OCI-LY1 (cell line): Measurements from ENCODE around the gene SAE1.

Experiments used
- H2AFZ ChIP-seq: fragments of 200-600 bp; sonication (generic), shearing (Covaris generic); 2 replicates; pipeline ENCODE4 v1.6.0; 2014; ENCODE audit warnings: antibody characterized with exemption, mild to moderate bottlenecking, low read length
- H3F3A ChIP-seq: fragments of 200-600 bp; sonication (generic), shearing (Covaris generic); 2 replicates; pipeline ENCODE4 v1.6.0; 2014; ENCODE audit warnings: mild to moderate bottlenecking, antibody characterized with exemption, low read length, moderate library complexity; ENCODE audit not compliant: insufficient read depth
- H3K27ac ChIP-seq: fragments of 200-600 bp; sonication (generic); 2 replicates; pipeline ENCODE4 v1.5.1; 2014; ENCODE audit warnings: low read length, mixed run types, mild to moderate bottlenecking, low read depth; ENCODE audit not compliant: poor library complexity, severe bottlenecking
- H3K27me3 ChIP-seq: fragments of 200-600 bp; sonication (generic); 2 replicates; pipeline ENCODE4 v1.6.0; 2014; ENCODE audit warnings: antibody characterized with exemption, mild to moderate bottlenecking, low read length, moderate library complexity; ENCODE audit not compliant: insufficient read depth
- H3K36me3 ChIP-seq: fragments of 200-600 bp; sonication (generic); 2 replicates; pipeline ENCODE4 v1.6.1; 2014; ENCODE audit warnings: mild to moderate bottlenecking, antibody characterized with exemption, low read length, moderate library complexity, mixed read lengths; ENCODE audit not compliant: insufficient read depth
- H3K4me1 ChIP-seq: fragments of 200-600 bp; sonication (generic); 2 replicates; pipeline ENCODE4 v1.5.1; 2014; ENCODE audit warnings: mild to moderate bottlenecking, low read length, moderate library complexity; ENCODE audit not compliant: insufficient read depth, severe bottlenecking
- H3K4me2 ChIP-seq: fragments of 200-600 bp; sonication (generic), shearing (Covaris generic); 2 replicates; pipeline ENCODE4 v1.6.1; 2014; ENCODE audit warnings: low read length
- H3K4me3 ChIP-seq: fragments of 200-600 bp; sonication (generic); 2 replicates; pipeline ENCODE4 v1.5.1; 2014; ENCODE audit warnings: low read length, low read depth, mild to moderate bottlenecking, mixed read lengths; ENCODE audit not compliant: poor library complexity, severe bottlenecking
- H3K79me2 ChIP-seq: fragments of 200-600 bp; shearing (Covaris generic); 2 replicates; pipeline ENCODE4 v1.6.1; 2016; ENCODE audit warnings: mixed run types, low read length, mixed read lengths; ENCODE audit not compliant: insufficient read depth
- H3K9ac ChIP-seq: fragments of 200-600 bp; sonication (generic), shearing (Covaris generic); 2 replicates; pipeline ENCODE4 v1.6.1; 2014; ENCODE audit warnings: mild to moderate bottlenecking, low read length, mixed read lengths
- H3K9me2 ChIP-seq: fragments of 200-600 bp; sonication (generic), shearing (Covaris generic); 2 replicates; pipeline ENCODE4 v1.6.1; 2014; ENCODE audit warnings: low read depth, mild to moderate bottlenecking, low read length, mixed read lengths
- H3K9me3 ChIP-seq: fragments of 200-600 bp; shearing (Covaris generic); 2 replicates; pipeline ENCODE4 v1.6.1; 2014; ENCODE audit warnings: low read length, mixed read lengths
- H4K20me1 ChIP-seq: fragments of 200-600 bp; sonication (generic), shearing (Covaris generic); 2 replicates; pipeline ENCODE4 v1.6.0; 2016; ENCODE audit warnings: mild to moderate bottlenecking, low read length; ENCODE audit not compliant: insufficient read depth
- CTCF ChIP-seq: fragments of 200-600 bp; sonication (generic), shearing (Covaris generic); IDR thresholded peaks from 2 replicates; pipeline ENCODE4 v1.5.1; 2017; ENCODE audit warnings: mild to moderate bottlenecking, antibody characterized with exemption, low read length, moderate library complexity, mixed read lengths
- EZH2 ChIP-seq: fragments of 200-600 bp; sonication (generic), shearing (Covaris generic); IDR thresholded peaks from 2 replicates; pipeline ENCODE4 v1.8.0; 2017; ENCODE audit warnings: borderline replicate concordance, mixed run types, mild to moderate bottlenecking, antibody characterized with exemption, low read length, moderate library complexity, mixed read lengths

Gene SAE1

GRCh38 chr19:47239610-47240296 lies 109.1 kb downstream of the SAE1 start:
- Histone ChIP-seq H3K27me3 (no peaks in the 10 kb centered on the region; the same call in 1 of the 2 replicates), H2AFZ (no peak overlapping the region)

GRCh38 chr19:47240556-47240955 lies 109.9 kb downstream of the SAE1 start:
- Histone ChIP-seq H3K9ac (no peak overlapping the region), H3K79me2 (no peaks in the 10 kb centered on the region), H3K4me2 (no peak overlapping the region), H3K36me3 (no peaks in the 10 kb centered on the region), H3K4me3 (no peak overlapping the region), H4K20me1 (no peaks in the 10 kb centered on the region), H3K9me3 (no peaks in the 10 kb centered on the region), H3K27ac (no peak overlapping the region), H3K27me3 (no peaks in the 10 kb centered on the region; the same call in 1 of the 2 replicates), H3K9me2 (no peaks in the 10 kb centered on the region), H2AFZ (no peak overlapping the region), H3F3A (peaks cover 5% of the 10 kb centered on the region; the same call in 1 of the 2 replicates), H3K4me1 (peaks cover 35% of the 10 kb centered on the region)
- TF ChIP-seq CTCF (no peak), EZH2 (no peak)

More at GRCh38 chr19:47239610-47240296, 109.1 kb downstream of the SAE1 start:
- H3K4me3 ChIP-seq, result no peak overlapping the region
- TF ChIP-seq EZH2, result no peak
- TF ChIP-seq CTCF, result no peak
- H3K9ac ChIP-seq, result no peak overlapping the region
- H3K4me2 ChIP-seq, result peak overlapping the region; percentile 30
- H3K79me2 ChIP-seq, result no peaks in the 10 kb centered on the region
- no peaks in the 10 kb centered on the region for H3K9me2 ChIP-seq
- peaks cover 34% of the 10 kb centered on the region for H3K4me1 ChIP-seq
- H3K27ac ChIP-seq, result no peak overlapping the region
- no peaks in the 10 kb centered on the region for H4K20me1 ChIP-seq
- no peaks in the 10 kb centered on the region for H3K9me3 ChIP-seq
- H3K36me3 ChIP-seq, result no peaks in the 10 kb centered on the region
- peaks cover 5% of the 10 kb centered on the region; the same call in 1 of the 2 replicates for H3F3A ChIP-seq

- H3K4me2 ChIP-seq, result peak overlapping the region; percentile 27; the same call in 1 of the 2 replicates
- no peaks in the 10 kb centered on the region; the same call in 1 of the 2 replicates for H3K27me3 ChIP-seq
- peaks cover 35% of the 10 kb centered on the region for H3K4me1 ChIP-seq
- H3K79me2 ChIP-seq, result no peaks in the 10 kb centered on the region
- TF ChIP-seq CTCF (no peak), EZH2 (no peak)
- peaks cover 5% of the 10 kb centered on the region; the same call in 1 of the 2 replicates for H3F3A ChIP-seq
- no peaks in the 10 kb centered on the region for H4K20me1 ChIP-seq
- H3K36me3 ChIP-seq, result no peaks in the 10 kb centered on the region
- no peak overlapping the region for H2AFZ ChIP-seq
- H3K27ac ChIP-seq, result no peak overlapping the region
- H3K9ac ChIP-seq, result no peak overlapping the region
- no peaks in the 10 kb centered on the region for H3K9me3 ChIP-seq
- H3K9me2 ChIP-seq, result no peaks in the 10 kb centered on the region
- no peak overlapping the region for H3K4me3 ChIP-seq
These were observed 110.6 kb downstream of the SAE1 start for GRCh38 chr19:47240996-47241918.
